Esophagus muscularis mucosa (tissue), 4 donors: Measurements from ENCODE around the gene TRPT1. TPM values are rescaled to one million over a fixed set of nuclear protein-coding genes. Genes with fewer than 3 reads are reported as not detected.

ENCODE experiments used
- DNase-seq: peaks from one replicate; pipeline ENCODE4 v3.0.0-alpha.2; 2017; ENCODE audit errors: extremely low spot score
- H3K27ac ChIP-seq, 4 donors: fragments of 200-600 bp; sonication (generic); replicated peaks in 1 of 4; 1 replicate in 3 of 4; 2 replicates in 1 of 4; pipeline ENCODE4 v1.5.1; 2016 to 2019; ENCODE audit warnings: mild to moderate bottlenecking in 1 of 4
- H3K27me3 ChIP-seq, 4 donors: fragments of 200-600 bp; sonication (generic); one replicate each; pipeline versions ENCODE4 v1.5.1 to v1.6.0; 2016 to 2019
- H3K36me3 ChIP-seq, 4 donors: fragments of 200-600 bp; sonication (generic); one replicate each; pipeline ENCODE4 v1.5.1; 2016 to 2019
- H3K4me1 ChIP-seq, 4 donors: fragments of 200-600 bp; sonication (generic); one replicate each; pipeline ENCODE4 v1.5.1; 2016 to 2019
- H3K4me3 ChIP-seq, 4 donors: fragments of 200-600 bp; sonication (generic); 1 replicate in 2 of 4; 2 replicates in 2 of 4; pipeline ENCODE4 v1.5.1; 2016 to 2019; ENCODE audit warnings: mild to moderate bottlenecking in 4 of 4, moderate library complexity in 1 of 4
- H3K9me3 ChIP-seq, 4 donors: fragments of 200-600 bp; sonication (generic); 1 replicate in 3 of 4; 2 replicates in 1 of 4; pipeline ENCODE4 v1.5.1; 2016 to 2019
- CTCF ChIP-seq, 3 experiments: fragments of 200-600 bp in 2 of 3; fragments of 450-650 bp in 1 of 3; sonication (generic) in 2 of 3; IDR thresholded peaks; one replicate each; pipeline ENCODE4 v1.5.1; 2017 to 2019; ENCODE audit warnings: antibody characterized with exemption in 3 of 3, mild to moderate bottlenecking in 2 of 3, moderate library complexity in 1 of 3
- EP300 ChIP-seq: sonication (generic); formaldehyde crosslinking; IDR thresholded peaks from one replicate; pipeline ENCODE4 v1.6.1; 2017; ENCODE audit warnings: antibody characterized with exemption
- POLR2A ChIP-seq: fragments of 450-650 bp; IDR thresholded peaks from one replicate; pipeline ENCODE4 v1.6.1; 2017; ENCODE audit warnings: antibody characterized with exemption, moderate library complexity, mild to moderate bottlenecking, low read depth
- POLR2AphosphoS5 ChIP-seq, 2 donors: sonication (generic); formaldehyde crosslinking; IDR thresholded peaks; one replicate each; pipeline ENCODE4 v1.6.1; 2017; ENCODE audit warnings: antibody characterized with exemption in 2 of 2
- WGBS: methylation state at CpG from one replicate; pipeline ENCODE4 v1.1.5; 2018; 5-methylcytosine and 5-hydroxymethylcytosine counted together
- intact Hi-C: fragments of 100-400 bp; cut with DNase I; formaldehyde crosslinking; loops from one replicate; pipeline ENCODE4 v1.15.1; 2023
- total RNA-seq, 4 donors: library from RNA; depleted of rRNA; stranded (reverse); fragments of >200 nt; gene quantifications; one replicate each; pipeline versions ENCODE4 v1.1.0 to v1.2.1, GENCODE V29; 2016

The TRPT1 gene
- total RNA-seq, 4 donors from 2014 or later = 42.3 to 90.5 (median 72.1) TPM

GRCh38 chr11:64186492-64187165, 39.4 kb downstream of the TRPT1 start:
- peaks cover 0 to 24% (median 7%) of the 10 kb centered on the region in 4 donors for H3K36me3 ChIP-seq
- TF ChIP-seq POLR2AphosphoS5 (IDR thresholded peaks at IDR 0.05) = no peak
- TF ChIP-seq EP300 = no peak
- TF ChIP-seq CTCF (IDR thresholded peaks at IDR 0.05) = no peak
- TF ChIP-seq POLR2A = no peak
- H3K9me3 ChIP-seq = no peaks in the 10 kb centered on the region
- intact Hi-C loops = loop anchor here (5.0 kb wide), 1 partner anchor 41 kb away; the partner anchor contains the start of genes NUDT22 and TRPT1
- 1% methylated on average over 20 of the region's 48 CpGs for WGBS
- peaks cover 0 to 4% (median 0%) of the 10 kb centered on the region in 4 donors for H3K27me3 ChIP-seq
- H3K4me3 ChIP-seq = no peak overlapping the region
- no peak for DNase-seq
- H3K27ac ChIP-seq = no peak overlapping the region
- H3K4me1 ChIP-seq = peaks cover 33 to 47% (median 37%) of the 10 kb centered on the region in 4 donors

GRCh38 chr11:64185693-64186491, 40.1 kb downstream of the TRPT1 start, which contains the start of gene STIP1:
Gene STIP1 (plus strand): TSS chr11:64186171. CDS start chr11:64186262, 91 bp downstream.
- TF ChIP-seq POLR2A (no peak), CTCF (IDR thresholded peaks at IDR 0.05) (peak; percentile 1 to 57 (median 40)), POLR2AphosphoS5 (IDR thresholded peaks at IDR 0.05) (peak; percentile 2 to 96)
- peaks cover 0 to 4% (median 0%) of the 10 kb centered on the region in 4 donors for H3K27me3 ChIP-seq
- H3K9me3 ChIP-seq = no peaks in the 10 kb centered on the region
- H3K36me3 ChIP-seq = peaks cover 0 to 19% (median 7%) of the 10 kb centered on the region in 4 donors
- H3K4me1 ChIP-seq = peaks cover 40 to 47% (median 44%) of the 10 kb centered on the region in 4 donors
- H3K4me3 ChIP-seq = peak within 1 kb of the TSS in 2 of 4 donors; percentile 72 to 80
- H3K27ac ChIP-seq = peak within 1 kb of the TSS in 3 of 4 donors; percentile 88 to 96 (median 96)
- intact Hi-C loops = loop anchor here (5.0 kb wide), 1 partner anchor 41 kb away; the partner anchor contains the start of genes NUDT22 and TRPT1
- peak; percentile 100 for DNase-seq
- WGBS = under 1% methylated on average over 32 of the region's 74 CpGs

GRCh38 chr11:64185175-64185692, 40.8 kb downstream of the TRPT1 start:
- 1% methylated on average over 22 of the region's 52 CpGs for WGBS
- Histone ChIP-seq H3K4me1 (peaks cover 45 to 52% (median 48%) of the 10 kb centered on the region in 4 donors), H3K36me3 (peaks cover 0 to 13% (median 6%) of the 10 kb centered on the region in 4 donors), H3K9me3 (no peaks in the 10 kb centered on the region), H3K27ac (peak overlapping the region in 3 of 4 donors; percentile 88 to 96 (median 96)), H3K4me3 (peak overlapping the region in 2 of 4 donors; percentile 72 to 80), H3K27me3 (peaks cover 0 to 4% (median 0%) of the 10 kb centered on the region in 4 donors)
- intact Hi-C loops = loop anchor here (5.0 kb wide), 1 partner anchor 42 kb away; the partner anchor contains the start of genes NUDT22 and TRPT1
- TF ChIP-seq POLR2AphosphoS5 (IDR thresholded peaks at IDR 0.05) (peak; percentile 90 to 98), CTCF (IDR thresholded peaks at IDR 0.05) (peak; percentile 26 to 55 (median 48)), POLR2A (peak; percentile 95), EP300 (no peak)
- peak; percentile 98 for DNase-seq

- intact Hi-C loops = no loop called here
- H3K27ac ChIP-seq = peak overlapping the region in 3 of 4 donors; percentile 88 to 96 (median 96)
- peaks cover 39 to 53% (median 46%) of the 10 kb centered on the region in 4 donors for H3K4me1 ChIP-seq
- 90% methylated on average over 7 of the region's 7 CpGs for WGBS
- no peak for TF ChIP-seq CTCF (IDR thresholded peaks at IDR 0.05)
- TF ChIP-seq EP300 = no peak
- no peak for TF ChIP-seq POLR2AphosphoS5 (IDR thresholded peaks at IDR 0.05)
- TF ChIP-seq POLR2A = no peak
- H3K4me3 ChIP-seq = no peak overlapping the region
- DNase-seq = no peak
- H3K36me3 ChIP-seq = peaks cover 0 to 4% (median 2%) of the 10 kb centered on the region in 4 donors
- H3K27me3 ChIP-seq = peaks cover 0 to 4% (median 0%) of the 10 kb centered on the region in 4 donors
- H3K9me3 ChIP-seq = no peaks in the 10 kb centered on the region
Measured at GRCh38 chr11:64183890-64184289, 42.1 kb downstream of the TRPT1 start.
